K562 (cell line): ENCODE results near the gene JMJD1C. TPM values are rescaled to one million over a fixed set of nuclear protein-coding genes. Genes with fewer than 3 reads are reported as not detected.

Experiments
- ATAC-seq: fragments of 200-7000 bp; cut with Tn5 transposase; 3 replicates; pipeline ENCODE4 v1.9.1; 2020; ENCODE audit warnings: moderate library complexity
- BruUV-seq: library from RNA; stranded (reverse); fragments of 400-500 nt; replicated peaks from 2 replicates; lab custom pipeline; 2021; lab: Mats Ljungman, UMichigan
- CTCF ChIA-PET: fragments of 300-600 bp; formaldehyde crosslinking; extraction: SDS; loops from one replicate; lab custom pipeline; 2021; ENCODE audit warnings: low intra/inter-chr PET ratio; lab: Yijun Ruan, JAX
- POLR2A ChIA-PET: fragments of 300-600, 350-650 bp; sonication (Branson Sonifier 250); formaldehyde crosslinking; extraction: SDS; loops from one replicate; lab custom pipeline; 2021; ENCODE audit warnings: antibody characterized with exemption, inconsistent platforms; lab: Yijun Ruan, JAX
- DNase-seq, 4 experiments: peaks; one replicate each; pipeline versions ENCODE4 v3.0.0 to v3.0.0-alpha.2; 2011 to 2018; ENCODE audit warnings: low spot score in 3 of 4, mixed read lengths in 3 of 4; ENCODE audit errors: extremely low read depth in 1 of 4
- FAIRE-seq: peaks from 2 replicates; lab custom pipeline; 2011; peaks lifted over from hg19 to GRCh38; lab: Jason Lieb, UNC
- H2AFZ ChIP-seq: 2 replicates; pipeline ENCODE4 v1.6.0; 2011; ENCODE audit warnings: low read depth, low read length, control low read depth, inconsistent platforms
- H3K27ac ChIP-seq: fragments of 200-600 bp; 3 replicates; pipeline ENCODE4 v1.8.0; 2011; ENCODE audit warnings: low read depth, mild to moderate bottlenecking, control low read depth, inconsistent platforms, low read length, moderate library complexity, mixed read lengths; ENCODE audit errors: extremely low read depth
- H3K27me3 ChIP-seq, 2 experiments: fragments of 300-600 bp in 1 of 2; 2 replicates in 1 of 2; 3 replicates in 1 of 2; pipeline versions ENCODE4 v1.6.0 to v1.8.0; 2011; ENCODE audit warnings: inconsistent platforms in 2 of 2, low read length in 2 of 2, mild to moderate bottlenecking in 1 of 2, mixed read lengths in 1 of 2, moderate library complexity in 1 of 2; ENCODE audit not compliant: control insufficient read depth in 2 of 2, insufficient read depth in 2 of 2
- H3K36me3 ChIP-seq: fragments of 300-600 bp; 3 replicates; pipeline ENCODE4 v1.8.0; 2011; ENCODE audit warnings: mild to moderate bottlenecking, low read length, inconsistent platforms; ENCODE audit not compliant: control insufficient read depth, insufficient read depth
- H3K4me1 ChIP-seq, 2 experiments: fragments of 200-600 bp in 1 of 2; replicated peaks in 1 of 2; 2 replicates in 1 of 2; 3 replicates in 1 of 2; pipeline versions ENCODE4 v1.5.1 to v1.8.0; 2011; ENCODE audit warnings: inconsistent platforms in 2 of 2, low read length in 2 of 2, mild to moderate bottlenecking in 1 of 2, mixed read lengths in 1 of 2, moderate library complexity in 1 of 2; ENCODE audit not compliant: control insufficient read depth in 2 of 2, insufficient read depth in 2 of 2
- H3K4me2 ChIP-seq: 2 replicates; pipeline ENCODE4 v1.6.1; 2011; ENCODE audit warnings: low read length, control low read depth, inconsistent platforms, mixed read lengths; ENCODE audit not compliant: insufficient read depth
- H3K4me3 ChIP-seq: fragments of 200-600 bp; sonication (generic), shearing (Covaris generic); 2 replicates; pipeline ENCODE4 v1.5.1; 2016; ENCODE audit warnings: control low read depth, inconsistent platforms
- H3K79me2 ChIP-seq: fragments of 200-600 bp; 3 replicates; pipeline ENCODE4 v1.8.0; 2011; ENCODE audit warnings: low read length, inconsistent platforms; ENCODE audit not compliant: control insufficient read depth, insufficient read depth
- H3K9ac ChIP-seq, 2 experiments: 2 replicates each; pipeline versions ENCODE4 v1.6.0 to v1.6.1; 2011; ENCODE audit warnings: low read depth in 2 of 2, low read length in 2 of 2, control low read depth in 1 of 2, inconsistent platforms in 1 of 2, mild to moderate bottlenecking in 1 of 2, mixed read lengths in 1 of 2; ENCODE audit not compliant: insufficient read depth in 1 of 2
- H3K9me1 ChIP-seq: one replicate; pipeline ENCODE4 v1.6.0; 2011; ENCODE audit warnings: inconsistent platforms, mild to moderate bottlenecking, low read length, moderate library complexity; ENCODE audit not compliant: control insufficient read depth, insufficient read depth
- H3K9me3 ChIP-seq: replicated peaks from 2 replicates; pipeline ENCODE4 v1.5.1; 2011; ENCODE audit warnings: low read depth, low read length, inconsistent platforms; ENCODE audit not compliant: control insufficient read depth, insufficient read depth
- H4K20me1 ChIP-seq: replicated peaks from 2 replicates; pipeline ENCODE4 v1.6.1; 2011; ENCODE audit warnings: low read length, inconsistent platforms, mixed read lengths; ENCODE audit not compliant: control insufficient read depth, insufficient read depth
- DMBX1 ChIP-seq: fragments of 250-450 bp; sonication (Bioruptor Pico); IDR thresholded peaks from 2 replicates; pipeline ENCODE4 v1.8.0; 2022; ENCODE audit warnings: inconsistent platforms, mild to moderate bottlenecking, moderate library complexity, borderline replicate concordance
- TOE1 ChIP-seq, 2 experiments: fragments of 450-650 bp in 1 of 2; sonication (generic) in 1 of 2; formaldehyde crosslinking in 1 of 2; IDR thresholded peaks; 2 replicates each; pipeline versions ENCODE4 v1.7.1 to v1.8.0; 2016 to 2022; ENCODE audit warnings: borderline replicate concordance in 2 of 2, mild to moderate bottlenecking in 2 of 2, antibody characterized with exemption in 1 of 2, inconsistent platforms in 1 of 2, low read depth in 1 of 2, missing genetic modification reagents in 1 of 2, moderate library complexity in 1 of 2
- ZNF282 ChIP-seq: sonication (generic); formaldehyde crosslinking; IDR thresholded peaks from 2 replicates; pipeline ENCODE4 v1.8.1; 2023; ENCODE audit warnings: missing genetic modification reagents
- ZNF407 ChIP-seq: fragments of 450-650 bp; IDR thresholded peaks from 2 replicates; pipeline ENCODE4 v1.6.1; 2016; ENCODE audit warnings: low read depth
- WGBS: fragments of 100-300 bp; shearing (Covaris generic); methylation state at CpG from one replicate; pipeline ENCODE4 v1.1.6; 2016; ENCODE audit warnings: low coverage, mixed read lengths; ENCODE audit not compliant: insufficient coverage; ENCODE audit errors: missing lambda C conversion rate; 5-methylcytosine and 5-hydroxymethylcytosine counted together
- in situ Hi-C: fragments of 300-500 bp; cut with MboI; formaldehyde crosslinking; loops from 4 replicates; pipeline ENCODE4 v1.15.0; 2018; ENCODE audit warnings: inconsistent platforms, mixed read lengths
- intact Hi-C: fragments of 100-400 bp; cut with micrococcal nuclease; formaldehyde crosslinking; loops from 2 replicates; pipeline ENCODE4 v1.14.2; 2022
- polyA plus RNA-seq, 8 experiments: library from polyadenylated mRNA; depleted of rRNA in 4 of 8; stranded (reverse) in 5 of 8; unstranded in 3 of 8; fragments of >200 nt; fragmentation: Nextera tagmentation in 2 of 8; fragmentation: Illumina TruSeq in 1 of 8; extraction: Ambion mirVana in 2 of 8; extraction: Trizol in 1 of 8; gene quantifications; 2 replicates each; pipeline versions ENCODE4 v1.2.1 to v1.2.3, GENCODE V29; 2011 to 2014; ENCODE audit warnings: inconsistent platforms in 1 of 8, missing spikeins in 1 of 8
- total RNA-seq, 7 experiments: library from RNA; depleted of rRNA in 6 of 7; stranded (reverse); fragments of >200 nt in 6 of 7; fragmentation: Illumina TruSeq in 2 of 7; extraction: Trizol in 2 of 7; gene quantifications; 2 replicates each; pipeline versions ENCODE4 v1.2.1 to v1.2.3, GENCODE V29; 2011 to 2021; ENCODE audit warnings: low replicate concordance in 1 of 7

Gene JMJD1C
- total and polyA plus RNA-seq, 9 of the 15 experiments (the other 6 are each of a cell fraction or from before 2014, with no cell fraction given) = 25.3 to 68.0 (median 47.2) TPM

DNA sequence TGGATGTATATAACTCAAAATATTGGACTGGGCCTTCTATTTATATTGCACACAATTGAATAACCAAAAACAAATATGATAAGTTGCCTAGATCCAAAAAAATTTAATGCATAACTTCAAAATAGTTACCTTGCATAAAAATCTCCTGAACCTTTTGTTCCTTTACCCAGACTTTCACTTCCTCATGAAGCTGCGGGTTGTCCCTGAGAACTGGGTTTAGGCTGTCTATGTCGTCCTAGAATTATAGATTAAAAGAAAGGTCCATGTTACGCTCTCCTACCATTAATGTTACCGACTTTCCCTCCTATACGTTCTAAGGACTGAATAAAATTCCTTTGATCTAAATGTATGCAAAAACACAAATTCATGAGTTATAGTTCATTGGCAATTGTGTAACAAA is 246.0 kb downstream of the JMJD1C start:
- H3K27ac ChIP-seq = no peak overlapping the region
- H2AFZ ChIP-seq = no peak overlapping the region
- H3K9ac ChIP-seq = no peak overlapping the region
- H3K79me2 ChIP-seq = peaks cover 61% of the 10 kb centered on the region
- H3K4me3 ChIP-seq = no peak overlapping the region
- CTCF ChIA-PET = interaction anchor here (1.1 kb wide), 1 partner anchor 408 kb away, joined by 3 read pairs; no protein-coding TSS in a partner anchor
- H3K9me1 ChIP-seq = no peaks in the 10 kb centered on the region
- no peaks in the 10 kb centered on the region for H3K4me1 ChIP-seq
- H3K4me2 ChIP-seq = no peak overlapping the region
- BruUV-seq = no TSS peak
- H3K36me3 ChIP-seq = peaks cover 18% of the 10 kb centered on the region; the same call in 2 of the 3 replicates
- DNase-seq (no peak), ATAC-seq (no peak), FAIRE-seq (no peak)
- POLR2A ChIA-PET = interaction anchor here (0.7 to 0.8 kb wide), 2 partner anchors 25 to 35 kb away, joined by 3 read pairs; no protein-coding TSS in a partner anchor
- 89% methylated on average over 5 of the region's 5 CpGs for whole genome bisulfite sequencing
- H3K27me3 ChIP-seq = no peaks in the 10 kb centered on the region
- intact Hi-C loops (loop anchor here (5.0 to 10.0 kb wide), 2 partner anchors 105 to 248 kb away; partner anchors contain the start of gene JMJD1C), in situ Hi-C loops (loop anchor here (25.0 kb wide), 1 partner anchor 418 kb away; no protein-coding TSS in a partner anchor)
- H4K20me1 ChIP-seq = no peaks in the 10 kb centered on the region
- H3K9me3 ChIP-seq = no peaks in the 10 kb centered on the region
- TF ChIP-seq TOE1 (IDR thresholded peaks at IDR 0.05; ENCODE audit: borderline replicate concordance) = no peak
- TF ChIP-seq TOE1 (CRISPR knock-in tag; IDR thresholded peaks at IDR 0.05; ENCODE audit: borderline replicate concordance, low read depth) = no peak
- TF ChIP-seq ZNF282 (CRISPR knock-in tag) = no peak
- no peak for TF ChIP-seq DMBX1 (CRISPR knock-in tag)
- no peak for TF ChIP-seq ZNF407
